ENCODE results near the gene NLRP2B. TPM values are rescaled to one million over a fixed set of nuclear protein-coding genes. Genes with fewer than 3 reads are reported as not detected.

The NLRP2B gene
- total RNA-seq, 4 donors from 2014 or later: 0.16 TPM; not detected in 3

- intact Hi-C loops (cut with DNase I; ENCODE audit: low total_unique reads): no loop called here
These were observed 2.8 kb downstream of the NLRP2B start for GRCh38 chrX:57677132-57677858.

DNA sequence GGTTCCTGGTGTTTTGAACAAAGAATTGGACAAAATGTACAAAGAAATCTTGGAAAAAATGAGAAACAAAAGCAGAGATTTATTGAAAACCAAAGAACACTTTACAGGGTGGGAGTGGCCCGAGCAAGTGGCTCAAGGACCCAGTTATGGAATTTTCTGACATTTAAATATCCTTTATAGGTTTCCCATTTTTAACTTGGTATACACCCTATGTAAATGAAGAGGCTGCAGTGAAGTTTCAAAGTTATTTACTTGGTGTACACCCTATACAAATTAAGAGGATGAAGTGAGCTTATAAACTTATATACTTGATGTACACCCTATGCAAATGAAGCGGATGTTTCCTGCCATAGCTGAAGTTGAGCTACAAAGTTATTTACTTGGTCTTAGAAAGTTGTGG is 4.7 kb downstream of the NLRP2B start:
- no peak for DNase-seq
- WGBS, 2 donors (ENCODE audit: low coverage in 1 of 2): 74% methylated on average over 2 of the region's 2 CpGs; no CpG with 5 or more reads in 1 of the 2 donors
- Histone ChIP-seq H3K9me3 (no peaks in the 10 kb centered on the region), H3K36me3 (no peaks in the 10 kb centered on the region), H3K4me1 (no peaks in the 10 kb centered on the region), H3K27me3 (no peaks in the 10 kb centered on the region), H3K4me3 (no peak overlapping the region), H3K27ac (no peak overlapping the region)
- in situ Hi-C loops (cut with MboI; ENCODE audit: low pct_ligation_motif_present in 1 of 4, low pct_unique_long_range_greater_than_20kb in 1 of 4, low sequenced_read_pairs in 3 of 4) (no loop called here), intact Hi-C loops (cut with DNase I; ENCODE audit: low total_unique reads) (no loop called here)
- TF ChIP-seq POLR2AphosphoS5 (IDR thresholded peaks at IDR 0.05) (no peak), EP300 (IDR thresholded peaks at IDR 0.05; ENCODE audit: low read depth) (no peak), POLR2A (IDR thresholded peaks at IDR 0.05) (no peak)
- TF ChIP-seq, protein P1, sequence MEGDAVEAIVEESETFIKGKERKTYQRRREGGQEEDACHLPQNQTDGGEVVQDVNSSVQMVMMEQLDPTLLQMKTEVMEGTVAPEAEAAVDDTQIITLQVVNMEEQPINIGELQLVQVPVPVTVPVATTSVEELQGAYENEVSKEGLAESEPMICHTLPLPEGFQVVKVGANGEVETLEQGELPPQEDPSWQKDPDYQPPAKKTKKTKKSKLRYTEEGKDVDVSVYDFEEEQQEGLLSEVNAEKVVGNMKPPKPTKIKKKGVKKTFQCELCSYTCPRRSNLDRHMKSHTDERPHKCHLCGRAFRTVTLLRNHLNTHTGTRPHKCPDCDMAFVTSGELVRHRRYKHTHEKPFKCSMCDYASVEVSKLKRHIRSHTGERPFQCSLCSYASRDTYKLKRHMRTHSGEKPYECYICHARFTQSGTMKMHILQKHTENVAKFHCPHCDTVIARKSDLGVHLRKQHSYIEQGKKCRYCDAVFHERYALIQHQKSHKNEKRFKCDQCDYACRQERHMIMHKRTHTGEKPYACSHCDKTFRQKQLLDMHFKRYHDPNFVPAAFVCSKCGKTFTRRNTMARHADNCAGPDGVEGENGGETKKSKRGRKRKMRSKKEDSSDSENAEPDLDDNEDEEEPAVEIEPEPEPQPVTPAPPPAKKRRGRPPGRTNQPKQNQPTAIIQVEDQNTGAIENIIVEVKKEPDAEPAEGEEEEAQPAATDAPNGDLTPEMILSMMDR (IDR thresholded peaks at IDR 0.05): no peak

More at GRCh38 chrX:57677132-57677858, 2.8 kb downstream of the NLRP2B start:
- H3K27me3 ChIP-seq: no peaks in the 10 kb centered on the region
- no peaks in the 10 kb centered on the region for H3K9me3 ChIP-seq
- DNase-seq: no peak
- no peaks in the 10 kb centered on the region for H3K36me3 ChIP-seq
- in situ Hi-C loops (cut with MboI; ENCODE audit: low pct_ligation_motif_present in 1 of 4, low pct_unique_long_range_greater_than_20kb in 1 of 4, low sequenced_read_pairs in 3 of 4): no loop called here
- H3K4me1 ChIP-seq: no peaks in the 10 kb centered on the region
- TF ChIP-seq, protein P1 (IDR thresholded peaks at IDR 0.05): no peak
- TF ChIP-seq POLR2AphosphoS5 (IDR thresholded peaks at IDR 0.05): no peak
- no peak for TF ChIP-seq POLR2A (IDR thresholded peaks at IDR 0.05)
- WGBS, 2 donors (ENCODE audit: low coverage in 1 of 2): 70% methylated on average over 8 of the region's 8 CpGs; no CpG with 5 or more reads in 1 of the 2 donors
- H3K4me3 ChIP-seq: no peak overlapping the region
- H3K27ac ChIP-seq: no peak overlapping the region

DNA sequence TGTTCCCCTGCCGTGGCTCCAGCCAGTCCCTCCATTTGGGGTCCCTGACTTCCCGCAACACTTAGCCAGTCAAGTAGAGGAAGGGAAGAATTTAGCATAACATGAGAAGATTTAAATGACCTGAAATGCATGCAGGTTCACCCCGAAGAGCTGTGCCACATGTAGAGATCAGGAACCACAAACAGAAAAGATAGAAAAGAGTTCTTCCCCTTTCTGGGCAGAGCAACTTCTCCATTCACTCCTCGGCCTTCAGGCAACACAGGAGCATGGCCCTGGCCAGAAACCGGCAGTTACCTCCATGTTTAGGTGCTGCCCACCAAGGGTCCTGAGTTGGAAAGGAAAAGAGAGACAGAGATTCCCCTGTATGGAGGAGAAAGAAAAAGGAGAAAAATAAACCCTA is 5.2 kb downstream of the NLRP2B start:
- Histone ChIP-seq H3K27me3 (no peaks in the 10 kb centered on the region), H3K27ac (no peak overlapping the region), H3K9me3 (no peaks in the 10 kb centered on the region), H3K4me3 (no peak overlapping the region), H3K36me3 (no peaks in the 10 kb centered on the region), H3K4me1 (no peaks in the 10 kb centered on the region)
- TF ChIP-seq POLR2A (IDR thresholded peaks at IDR 0.05) (no peak), EP300 (IDR thresholded peaks at IDR 0.05; ENCODE audit: low read depth) (no peak), POLR2AphosphoS5 (IDR thresholded peaks at IDR 0.05) (no peak)
- TF ChIP-seq, protein P1 (IDR thresholded peaks at IDR 0.05): no peak
- intact Hi-C loops (cut with DNase I; ENCODE audit: low total_unique reads): no loop called here
- 62% methylated on average over 5 of the region's 5 CpGs; no CpG with 5 or more reads in 1 of the 2 donors for WGBS, 2 donors (ENCODE audit: low coverage in 1 of 2)
- DNase-seq: no peak
- in situ Hi-C loops (cut with MboI; ENCODE audit: low pct_ligation_motif_present in 1 of 4, low pct_unique_long_range_greater_than_20kb in 1 of 4, low sequenced_read_pairs in 3 of 4): no loop called here

- DNase-seq: no peak
- intact Hi-C loops (cut with DNase I; ENCODE audit: low total_unique reads): no loop called here
- Histone ChIP-seq H3K27ac (no peak overlapping the region), H3K4me3 (no peak overlapping the region), H3K27me3 (no peaks in the 10 kb centered on the region), H3K4me1 (no peaks in the 10 kb centered on the region), H3K9me3 (no peaks in the 10 kb centered on the region), H3K36me3 (no peaks in the 10 kb centered on the region)
- TF ChIP-seq POLR2A (IDR thresholded peaks at IDR 0.05) (no peak), POLR2AphosphoS5 (IDR thresholded peaks at IDR 0.05) (no peak), EP300 (IDR thresholded peaks at IDR 0.05; ENCODE audit: low read depth) (no peak)
- TF ChIP-seq, protein P1 (IDR thresholded peaks at IDR 0.05): no peak
- 76% methylated on average over 1 of the region's 1 CpG; no CpG with 5 or more reads in 1 of the 2 donors for WGBS, 2 donors (ENCODE audit: low coverage in 1 of 2)
- in situ Hi-C loops (cut with MboI; ENCODE audit: low pct_ligation_motif_present in 1 of 4, low pct_unique_long_range_greater_than_20kb in 1 of 4, low sequenced_read_pairs in 3 of 4): no loop called here
These were observed 10.1 kb downstream of the NLRP2B start for GRCh38 chrX:57669961-57670360.

Data from transverse colon (tissue), 4 donors.